Right atrium auricular region (tissue), 2 donors: ENCODE measurements around the gene TXNRD2. TPM values are rescaled to one million over a fixed set of nuclear protein-coding genes. Genes with fewer than 3 reads are reported as not detected.

ENCODE experiments used
- DNase-seq: peaks from one replicate; pipeline ENCODE4 v3.0.0-alpha.2; 2019; ENCODE audit warnings: low spot score
- H3K27ac ChIP-seq, 2 donors: fragments of 200-600 bp; sonication (generic); 1 replicate in 1 of 2; 2 replicates in 1 of 2; pipeline ENCODE4 v1.5.1; 2016 to 2019
- H3K27me3 ChIP-seq, 2 donors: fragments of 200-600 bp; sonication (generic); one replicate each; pipeline versions ENCODE4 v1.5.1 to v1.6.0; 2017 to 2019
- H3K36me3 ChIP-seq: fragments of 200-600 bp; sonication (generic); one replicate; pipeline ENCODE4 v1.5.1; 2016
- H3K4me1 ChIP-seq, 2 donors: fragments of 200-600 bp; sonication (generic); one replicate each; pipeline versions ENCODE4 v1.5.1 to v1.6.0; 2017 to 2019
- H3K4me3 ChIP-seq, 2 donors: fragments of 200-600 bp; sonication (generic); 1 replicate in 1 of 2; 2 replicates in 1 of 2; pipeline ENCODE4 v1.5.1; 2017 to 2019; ENCODE audit warnings: mild to moderate bottlenecking in 1 of 2, moderate library complexity in 1 of 2
- H3K9me3 ChIP-seq, 2 donors: fragments of 200-600 bp; sonication (generic); one replicate each; pipeline ENCODE4 v1.5.1; 2019
- CTCF ChIP-seq, 2 donors: fragments of 200-600 bp; sonication (generic); IDR thresholded peaks; one replicate each; pipeline ENCODE4 v1.5.1; 2019; ENCODE audit warnings: antibody characterized with exemption in 2 of 2
- total RNA-seq, 2 donors: library from RNA; depleted of rRNA; stranded (reverse); fragments of >200 nt; gene quantifications; one replicate each; pipeline ENCODE4 v1.1.0, GENCODE V29; 2016

TXNRD2 gene
- total RNA-seq, 2 donors from 2014 or later = 16.2 to 18.4 TPM

GRCh38 chr22:19981171-19981960 lies 39.7 kb upstream of the TXNRD2 start:
- H3K27ac ChIP-seq = no peak overlapping the region
- peaks cover 0 to 40% of the 10 kb centered on the region in 2 donors for H3K4me1 ChIP-seq
- no peak for DNase-seq
- TF ChIP-seq CTCF (IDR thresholded peaks at IDR 0.05) = no peak
- H3K9me3 ChIP-seq = no peaks in the 10 kb centered on the region
- H3K27me3 ChIP-seq = no peaks in the 10 kb centered on the region
- peaks cover 37% of the 10 kb centered on the region for H3K36me3 ChIP-seq
- H3K4me3 ChIP-seq = no peak overlapping the region

DNA sequence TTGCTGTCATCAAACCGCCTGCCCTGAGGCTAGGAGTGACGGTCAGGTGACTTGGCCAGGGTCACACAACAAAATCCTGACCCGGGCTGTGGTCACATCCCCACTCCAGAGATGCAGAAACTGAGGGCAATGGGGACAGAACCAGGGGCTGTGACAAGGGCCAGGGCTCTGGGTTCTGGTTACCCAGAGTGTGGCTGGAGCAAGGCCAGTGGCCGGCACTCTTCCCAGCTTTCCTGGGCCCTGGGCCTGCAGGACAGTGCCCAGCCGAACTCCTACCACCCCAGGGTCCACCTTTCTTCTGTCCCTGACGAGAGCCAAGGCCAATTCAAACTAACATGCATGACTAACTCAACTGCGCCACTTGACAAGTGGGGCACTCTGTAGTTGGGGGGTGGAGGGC lies 39.1 kb upstream of the TXNRD2 start:
- H3K4me1 ChIP-seq = peaks cover 0 to 34% of the 10 kb centered on the region in 2 donors
- no peak for TF ChIP-seq CTCF (IDR thresholded peaks at IDR 0.05)
- no peak overlapping the region for H3K4me3 ChIP-seq
- peaks cover 37% of the 10 kb centered on the region for H3K36me3 ChIP-seq
- H3K9me3 ChIP-seq = no peaks in the 10 kb centered on the region
- DNase-seq = no peak
- H3K27me3 ChIP-seq = no peaks in the 10 kb centered on the region
- no peak overlapping the region for H3K27ac ChIP-seq

- H3K36me3 ChIP-seq = peaks cover 37% of the 10 kb centered on the region
- no peaks in the 10 kb centered on the region for H3K27me3 ChIP-seq
- no peaks in the 10 kb centered on the region for H3K9me3 ChIP-seq
- H3K27ac ChIP-seq = no peak overlapping the region
- TF ChIP-seq CTCF (IDR thresholded peaks at IDR 0.05) = no peak
- H3K4me1 ChIP-seq = peaks cover 0 to 25% of the 10 kb centered on the region in 2 donors
- no peak overlapping the region for H3K4me3 ChIP-seq
- DNase-seq = no peak
Measured at GRCh38 chr22:19979712-19980493, 38.3 kb upstream of the TXNRD2 start.

GRCh38 chr22:19978748-19979147 lies 37.1 kb upstream of the TXNRD2 start:
- DNase-seq = no peak
- H3K4me1 ChIP-seq = peaks cover 0 to 14% of the 10 kb centered on the region in 2 donors
- H3K9me3 ChIP-seq = no peaks in the 10 kb centered on the region
- no peak for TF ChIP-seq CTCF (IDR thresholded peaks at IDR 0.05)
- peaks cover 37% of the 10 kb centered on the region for H3K36me3 ChIP-seq
- H3K27ac ChIP-seq = no peak overlapping the region
- H3K27me3 ChIP-seq = no peaks in the 10 kb centered on the region
- no peak overlapping the region for H3K4me3 ChIP-seq

GRCh38 chr22:19977296-19978243 lies 36.0 kb upstream of the TXNRD2 start:
- DNase-seq = no peak
- H3K36me3 ChIP-seq = peaks cover 37% of the 10 kb centered on the region
- H3K4me3 ChIP-seq = no peak overlapping the region
- no peaks in the 10 kb centered on the region for H3K27me3 ChIP-seq
- no peak overlapping the region for H3K27ac ChIP-seq
- no peak for TF ChIP-seq CTCF (IDR thresholded peaks at IDR 0.05)
- H3K9me3 ChIP-seq = no peaks in the 10 kb centered on the region
- peaks cover 0 to 2% of the 10 kb centered on the region in 2 donors for H3K4me1 ChIP-seq
